Psoas muscle (tissue), 8 donors: ENCODE measurements around the gene APEH. TPM values are rescaled to one million over a fixed set of nuclear protein-coding genes. Genes with fewer than 3 reads are reported as not detected.

ENCODE experiments used
- ATAC-seq, 4 donors: fragments of 200-7000 bp; cut with Tn5 transposase; one replicate each; pipeline ENCODE4 v1.9.1; 2020; ENCODE audit warnings: moderate library complexity in 3 of 4, mild to moderate bottlenecking in 2 of 4
- DNase-seq, 2 donors: peaks; one replicate each; pipeline ENCODE4 v3.0.0-alpha.2; 2020
- H3K27ac ChIP-seq: fragments of 200-600 bp; one replicate; pipeline ENCODE4 v1.8.0; 2022
- H3K27me3 ChIP-seq, 3 donors: fragments of 200-600 bp in 1 of 3; one replicate each; pipeline versions ENCODE4 v1.6.1 to v1.8.0; 2013 to 2022; ENCODE audit warnings: low read length in 2 of 3, mild to moderate bottlenecking in 2 of 3, moderate library complexity in 1 of 3; ENCODE audit not compliant: insufficient read depth in 3 of 3
- H3K36me3 ChIP-seq, 2 donors: fragments of 200-600 bp in 1 of 2; one replicate each; pipeline versions ENCODE4 v1.6.1 to v1.8.0; 2013 to 2022; ENCODE audit warnings: low read depth in 1 of 2, mild to moderate bottlenecking in 1 of 2, moderate library complexity in 1 of 2; ENCODE audit not compliant: insufficient read depth in 1 of 2
- H3K4me1 ChIP-seq: fragments of 200-600 bp; one replicate; pipeline ENCODE4 v1.8.0; 2022
- H3K4me3 ChIP-seq: fragments of 200-600 bp; one replicate; pipeline ENCODE4 v1.8.0; 2022; ENCODE audit warnings: mild to moderate bottlenecking
- H3K9me3 ChIP-seq: fragments of 200-600 bp; one replicate; pipeline ENCODE4 v1.8.0; 2022
- CTCF ChIP-seq: fragments of 200-600 bp; IDR thresholded peaks from one replicate; pipeline ENCODE4 v1.8.0; 2022; ENCODE audit warnings: antibody characterized with exemption
- WGBS, 3 donors: extraction: QIAGEN DNeasy Blood & Tissue Kit; methylation state at CpG; one replicate each; pipeline versions ENCODE4 v1.1.6 to v1.1.7; 2013; 5-methylcytosine and 5-hydroxymethylcytosine counted together
- intact Hi-C, 2 donors: fragments of 100-400 bp; cut with DNase I; formaldehyde crosslinking; loops; one replicate each; pipeline versions ENCODE4 v1.11.0 to v1.14.2; 2022
- long read RNA-seq, 2 donors: library from polyadenylated mRNA; unstranded; transcript quantifications; one replicate each; pipeline ENCODE4 v2.0.0, GENCODE V29; 2021
- polyA plus RNA-seq, 3 donors: library from polyadenylated mRNA; stranded (reverse); fragments of 200-250 nt; gene quantifications; one replicate each; pipeline ENCODE4 v1.2.3, GENCODE V29; 2013
- total RNA-seq, 4 donors: library from RNA; stranded (reverse); fragmentation: NEBNext Ultra II Directional in 2 of 4; extraction: Animal tissue kit (Norgen Biotek cat#: 25700) in 2 of 4; gene quantifications; one replicate each; pipeline versions ENCODE4 v1.2.1 to v1.2.4, GENCODE V29; 2021 to 2023
- donor health status: healthy with polysubstance abuse.
- donor health status: DM: no; HTN: no; CAD: no; lungs with moderate emphysema.
- donor health status: Bipolar disorder and iron deficiency.
- donor health status: healthy.
- donor health status: DM: yes; HTN: yes; CAD: no.
- donor health status: DM: no; HTN: no; CAD: no.
- donor health status: DM: no; HTN: no; CAD: no.
- donor health status: DM: yes; HTN: yes; CAD: no.

Gene APEH
- total RNA-seq (100 to 1,000 TPM; 115 to 189 (median 165) TPM), polyA plus RNA-seq (100 to 1,000 TPM in 1 of 3 donors, 10 to 100 TPM in 2; 70.8 to 109 (median 89.1) TPM)
- long read RNA-seq, donor 1, transcript APEH-201 (22 exons, 3,220 nt), result major isoform, 148 of 196 reads
- long read RNA-seq, donor 1, partial matches to known transcripts, result 34 of 196 reads
- long read RNA-seq, donor 1, other reads (novel, unspliced or antisense), result 13 of 196 reads
- long read RNA-seq, donor 2, transcript APEH-201 (22 exons, 3,220 nt), result major isoform, 142 of 230 reads
- long read RNA-seq, donor 2, partial matches to known transcripts, result 40 of 230 reads
- long read RNA-seq, donor 2, other reads (novel, unspliced or antisense), result 48 of 230 reads

GRCh38 chr3:49673715-49674496, at the start of gene APEH:
APEH (plus strand) TSS chr3:49674351; CDS start chr3:49674402, 51 bp downstream.
- WGBS, 3 donors, result 0 to 2% (median 0%) methylated on average over 63 to 71 of the region's 71 CpGs
- DNase-seq, result peak; percentile 98 to 99
- peak; percentile 91 to 93 (median 92) for ATAC-seq
- Histone ChIP-seq H3K36me3 (peaks cover 10 to 37% of the 10 kb centered on the region in 2 donors), H3K4me3 (peak within 1 kb of the TSS; percentile 86), H3K27me3 (no peaks in the 10 kb centered on the region), H3K4me1 (peaks cover 20% of the 10 kb centered on the region), H3K9me3 (no peaks in the 10 kb centered on the region), H3K27ac (peak within 1 kb of the TSS; percentile 95)
- no peak for TF ChIP-seq CTCF
- intact Hi-C loops, result no loop called here

GRCh38 chr3:49625071-49625470, 49.1 kb upstream of the APEH start:
- ATAC-seq (no peak), DNase-seq (no peak)
- H3K4me1 ChIP-seq, result no peaks in the 10 kb centered on the region
- intact Hi-C loops, result no loop called here
- no peak for TF ChIP-seq CTCF
- H3K4me3 ChIP-seq, result no peak overlapping the region
- no peaks in the 10 kb centered on the region for H3K36me3 ChIP-seq
- H3K27ac ChIP-seq, result no peak overlapping the region
- no peaks in the 10 kb centered on the region for H3K27me3 ChIP-seq
- 94 to 99% (median 95%) methylated on average over 13 of the region's 13 CpGs for WGBS, 3 donors
- H3K9me3 ChIP-seq, result no peaks in the 10 kb centered on the region

- Histone ChIP-seq H3K9me3 (no peaks in the 10 kb centered on the region), H3K36me3 (no peaks in the 10 kb centered on the region), H3K4me3 (no peak overlapping the region), H3K27ac (no peak overlapping the region), H3K27me3 (no peaks in the 10 kb centered on the region), H3K4me1 (no peaks in the 10 kb centered on the region)
- TF ChIP-seq CTCF, result no peak
- no peak for DNase-seq
- intact Hi-C loops, result no loop called here
- WGBS, 3 donors, result 49 to 59% (median 52%) methylated on average over 8 of the region's 8 CpGs
- ATAC-seq, result no peak
Observed at GRCh38 chr3:49626101-49626581, 48.0 kb upstream of the APEH start.

- 80 to 93% (median 89%) methylated on average over 1 of the region's 1 CpG for WGBS, 3 donors
- TF ChIP-seq CTCF, result no peak
- no peak overlapping the region for H3K4me3 ChIP-seq
- DNase-seq, result no peak
- no peaks in the 10 kb centered on the region for H3K27me3 ChIP-seq
- no peak overlapping the region for H3K27ac ChIP-seq
- no peaks in the 10 kb centered on the region for H3K36me3 ChIP-seq
- peaks cover 3% of the 10 kb centered on the region for H3K9me3 ChIP-seq
- H3K4me1 ChIP-seq, result no peaks in the 10 kb centered on the region
- intact Hi-C loops, result no loop called here
- no peak for ATAC-seq
Observed at GRCh38 chr3:49626796-49627195, 47.4 kb upstream of the APEH start.
